GM18951 (cell line): ENCODE measurements around the gene GH2.
"Not testable (repeated sequence)": the region's sequence is repeated elsewhere in the genome, so short reads cannot be mapped to it uniquely, and the experiment has no call there.

Experiments used
- POLR2A ChIP-seq: IDR thresholded peaks from 4 replicates; pipeline ENCODE4 v1.6.1; 2011; ENCODE audit warnings: mild to moderate bottlenecking; ENCODE audit not compliant: insufficient read length, insufficient read depth; ENCODE audit errors: extremely low read depth
- in situ Hi-C: fragments of 300-500 bp; cut with MboI; formaldehyde crosslinking; loops from one replicate; pipeline ENCODE4 v1.12.0; 2022; ENCODE audit warnings: low sequenced_read_pairs, mixed read lengths, inconsistent platforms; ENCODE audit not compliant: unreplicated experiment

GH2 gene

GRCh38 chr17:63892316-63893037, 10.7 kb upstream of the GH2 start:
- in situ Hi-C loops, result not testable (repeated sequence)

- in situ Hi-C loops, result not testable (repeated sequence)
Observed at GRCh38 chr17:63889026-63889848, 7.5 kb upstream of the GH2 start.

- in situ Hi-C loops, result not testable (repeated sequence)
Observed at GRCh38 chr17:63885119-63885518, 3.4 kb upstream of the GH2 start.

GRCh38 chr17:63882626-63883126, 932 bp upstream of the GH2 start:
- in situ Hi-C loops, result not testable (repeated sequence)

GRCh38 chr17:63881337-63881736, 407 bp downstream of the GH2 start:
- in situ Hi-C loops, result not testable (repeated sequence)

GRCh38 chr17:63880706-63881105, 1.0 kb downstream of the GH2 start:
- in situ Hi-C loops, result no loop called here
- TF ChIP-seq POLR2A, result no peak

GRCh38 chr17:63878413-63878812, 3.3 kb downstream of the GH2 start:
- in situ Hi-C loops, result not testable (repeated sequence)

- in situ Hi-C loops, result not testable (repeated sequence)
Observed at GRCh38 chr17:63874693-63875092, 7.1 kb downstream of the GH2 start.

GRCh38 chr17:63874061-63874626, 7.6 kb downstream of the GH2 start:
- in situ Hi-C loops, result not testable (repeated sequence)

- in situ Hi-C loops, result not testable (repeated sequence)
Observed at GRCh38 chr17:63873577-63873976, 8.2 kb downstream of the GH2 start, which contains the start of gene CSH2. CSH2 (minus strand) TSS chr17:63873677; CDS start chr17:63873614, 63 bp downstream.

- in situ Hi-C loops, result not testable (repeated sequence)
Observed at GRCh38 chr17:63871646-63872365, 9.9 kb downstream of the GH2 start.

GRCh38 chr17:63870292-63870665, 11.5 kb downstream of the GH2 start:
- in situ Hi-C loops, result not testable (repeated sequence)

- in situ Hi-C loops, result not testable (repeated sequence)
Observed at GRCh38 chr17:63869491-63870291, 12.1 kb downstream of the GH2 start.

GRCh38 chr17:63866625-63867024, 15.1 kb downstream of the GH2 start:
- in situ Hi-C loops, result not testable (repeated sequence)
